HG02970 (cell line): ENCODE measurements around the gene SPATA20.

Experiments
- ATAC-seq: cut with Tn5 transposase; IDR thresholded peaks from one replicate; pipeline ENCODE4 v1.9.1; 2021; ENCODE audit warnings: mild to moderate bottlenecking, moderate library complexity, moderate number of reproducible peaks; ENCODE audit not compliant: unreplicated experiment, low FRiP score

SPATA20 gene

GRCh38 chr17:50519141-50519834, 27.7 kb upstream of the SPATA20 start:
- ATAC-seq: no peak

GRCh38 chr17:50520483-50520882, 26.5 kb upstream of the SPATA20 start:
- no peak for ATAC-seq

- no peak for ATAC-seq
Measured at GRCh38 chr17:50521514-50521913, 25.5 kb upstream of the SPATA20 start.

- ATAC-seq: no peak
Measured at GRCh38 chr17:50522766-50523165, 24.2 kb upstream of the SPATA20 start.

- ATAC-seq: no peak
Measured at GRCh38 chr17:50523208-50523607, 23.8 kb upstream of the SPATA20 start.

GRCh38 chr17:50524838-50525237, 22.1 kb upstream of the SPATA20 start:
- ATAC-seq: no peak

GRCh38 chr17:50527155-50527762, 19.7 kb upstream of the SPATA20 start:
- no peak for ATAC-seq

- ATAC-seq: no peak
Measured at GRCh38 chr17:50527949-50528474, 19.0 kb upstream of the SPATA20 start.

- no peak for ATAC-seq
Measured at GRCh38 chr17:50529849-50530248, 17.1 kb upstream of the SPATA20 start.

- no peak for ATAC-seq
Measured at GRCh38 chr17:50531428-50532025, 15.4 kb upstream of the SPATA20 start.

GRCh38 chr17:50532452-50533024, 14.4 kb upstream of the SPATA20 start, which contains the start of gene EPN3:
TSS of gene EPN3 (plus strand) at chr17:50532735. CDS start at chr17:50536557, 3,822 bp downstream.
- no peak for ATAC-seq

GRCh38 chr17:50533185-50533584, 13.8 kb upstream of the SPATA20 start:
- no peak for ATAC-seq

- ATAC-seq: no peak
Measured at GRCh38 chr17:50533720-50534148, 13.2 kb upstream of the SPATA20 start.

- ATAC-seq: no peak
Measured at GRCh38 chr17:50534222-50534978, 12.6 kb upstream of the SPATA20 start.

GRCh38 chr17:50534979-50535326, 12.0 kb upstream of the SPATA20 start:
- no peak for ATAC-seq

GRCh38 chr17:50535407-50535806, 11.6 kb upstream of the SPATA20 start:
- ATAC-seq: no peak

GRCh38 chr17:50536683-50537646, 10.0 kb upstream of the SPATA20 start:
- ATAC-seq: no peak

GRCh38 chr17:50537721-50538548, 9.0 kb upstream of the SPATA20 start:
- ATAC-seq: no peak
